Skeletal muscle satellite cell (primary cell): ENCODE results near the gene SLC12A3.

Experiments used
- H3K27me3 ChIP-seq: 2 replicates; pipeline ENCODE4 v1.7.0; 2013; ENCODE audit warnings: low read length; ENCODE audit not compliant: control insufficient read depth, insufficient read depth
- H3K36me3 ChIP-seq: 2 replicates; pipeline ENCODE4 v1.7.0; 2013; ENCODE audit warnings: mild to moderate bottlenecking, control low read depth, low read length; ENCODE audit not compliant: insufficient read depth
- H3K4me1 ChIP-seq: 2 replicates; pipeline ENCODE4 v1.7.0; 2013; ENCODE audit warnings: low read length; ENCODE audit not compliant: control insufficient read depth, insufficient read depth
- H3K4me2 ChIP-seq: 2 replicates; pipeline ENCODE4 v1.7.0; 2013; ENCODE audit warnings: mild to moderate bottlenecking, low read length
- H3K4me3 ChIP-seq: 2 replicates; pipeline ENCODE4 v1.7.0; 2013; ENCODE audit warnings: low read length
- H3K9ac ChIP-seq: 2 replicates; pipeline ENCODE4 v1.7.0; 2013; ENCODE audit warnings: mild to moderate bottlenecking, low read depth, low read length, moderate library complexity
- H3K9me3 ChIP-seq: replicated peaks from 2 replicates; pipeline ENCODE4 v1.7.0; 2013; ENCODE audit warnings: mild to moderate bottlenecking, control low read depth, low read length

SLC12A3 gene

DNA sequence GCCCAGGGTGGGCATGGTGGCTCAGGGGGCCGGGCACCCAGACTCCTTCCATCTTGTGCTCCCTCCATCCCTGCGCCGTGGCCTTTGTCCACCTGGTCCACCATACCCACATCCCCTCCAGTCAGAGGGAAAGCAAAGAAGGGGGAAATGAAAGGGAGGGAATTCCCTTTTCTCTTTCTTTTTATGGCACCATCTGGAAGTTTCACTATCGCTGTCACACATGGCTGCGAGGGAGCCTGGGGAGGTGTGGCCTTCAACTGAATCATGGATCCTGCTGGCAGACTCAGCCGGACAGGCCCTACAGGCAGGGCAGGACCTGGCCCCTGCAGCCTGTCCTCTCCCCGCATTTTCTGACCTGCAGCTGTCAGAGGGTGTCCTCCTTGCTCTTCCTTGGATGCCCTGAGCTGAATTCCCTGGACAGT lies 6.2 kb downstream of the SLC12A3 start:
- Histone ChIP-seq H3K4me2 (no peak overlapping the region), H3K9me3 (no peaks in the 10 kb centered on the region), H3K4me3 (no peak overlapping the region), H3K4me1 (no peaks in the 10 kb centered on the region), H3K36me3 (no peaks in the 10 kb centered on the region), H3K27me3 (no peaks in the 10 kb centered on the region), H3K9ac (no peak overlapping the region)

DNA sequence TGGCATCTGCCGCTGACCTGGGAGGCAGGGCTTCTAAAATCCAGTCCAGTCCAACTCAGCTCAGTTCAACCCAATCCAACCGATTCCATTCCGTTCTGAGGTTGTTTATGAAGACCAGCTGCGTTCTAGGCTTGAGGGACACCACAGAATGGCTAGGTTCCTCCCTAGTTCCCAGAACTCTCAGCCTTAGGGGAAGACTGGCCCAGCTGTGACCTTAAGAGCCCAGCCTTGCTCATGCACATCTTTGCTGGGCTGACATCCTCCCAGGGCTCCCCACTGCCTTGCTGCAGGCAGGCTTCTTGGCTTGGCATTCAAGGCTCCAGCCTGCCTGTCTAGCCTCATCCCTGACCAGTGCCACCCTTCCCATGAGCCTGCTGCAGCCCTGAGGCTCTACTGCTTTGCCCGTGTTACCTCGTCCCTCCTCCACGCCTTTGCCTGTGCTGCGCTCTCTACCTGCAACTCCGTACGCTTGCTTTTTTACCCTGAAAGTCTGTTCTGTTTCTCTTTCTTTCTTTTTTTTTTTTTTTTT lies 7.9 kb downstream of the SLC12A3 start:
- H3K36me3 ChIP-seq = no peaks in the 10 kb centered on the region
- no peaks in the 10 kb centered on the region for H3K27me3 ChIP-seq
- H3K4me2 ChIP-seq = no peak overlapping the region
- H3K4me1 ChIP-seq = no peaks in the 10 kb centered on the region
- H3K9ac ChIP-seq = no peak overlapping the region
- H3K9me3 ChIP-seq = no peaks in the 10 kb centered on the region
- no peak overlapping the region for H3K4me3 ChIP-seq

DNA sequence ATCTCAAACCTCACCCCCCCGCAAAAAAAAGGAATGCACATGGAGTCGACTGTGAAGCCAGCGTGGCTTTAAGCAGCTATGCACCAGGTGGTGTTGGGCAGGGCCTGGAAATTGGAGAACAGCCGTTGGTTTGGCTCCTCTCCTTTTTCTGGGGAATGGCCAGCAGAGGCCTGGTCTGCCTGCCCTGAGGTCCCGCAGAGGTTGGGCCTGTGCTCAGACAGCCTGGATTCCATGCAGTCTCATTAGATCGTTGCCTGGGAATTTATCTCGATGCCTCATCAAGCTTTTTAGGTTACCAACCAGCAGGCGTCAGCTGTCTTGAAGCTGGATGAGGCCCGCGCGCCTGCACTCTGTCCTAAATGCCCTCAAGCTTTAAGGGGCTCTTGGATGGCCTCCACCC lies 9.8 kb downstream of the SLC12A3 start:
- no peaks in the 10 kb centered on the region for H3K36me3 ChIP-seq
- H3K4me2 ChIP-seq = no peak overlapping the region
- H3K4me3 ChIP-seq = no peak overlapping the region
- no peaks in the 10 kb centered on the region for H3K9me3 ChIP-seq
- H3K4me1 ChIP-seq = no peaks in the 10 kb centered on the region
- H3K27me3 ChIP-seq = no peaks in the 10 kb centered on the region
- H3K9ac ChIP-seq = no peak overlapping the region

DNA sequence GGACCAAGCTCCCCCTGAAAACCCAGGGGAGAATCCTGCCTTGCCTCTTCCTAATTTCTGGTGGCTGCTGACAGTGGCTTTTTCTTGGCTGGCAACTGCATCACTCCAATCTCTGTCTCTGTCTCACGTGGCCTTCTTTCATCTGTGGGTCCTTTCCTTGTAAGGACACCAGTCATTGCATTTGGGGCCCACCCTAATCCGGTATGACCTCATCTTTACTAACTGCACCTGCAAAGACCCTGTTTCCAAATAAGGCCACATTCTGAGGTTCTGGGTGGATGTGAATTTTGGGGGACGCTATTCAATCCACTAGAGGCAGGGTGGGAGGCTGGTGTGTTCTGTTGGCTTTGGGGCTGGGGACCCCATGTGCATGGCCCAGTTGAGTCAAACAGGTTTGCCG lies 11.0 kb downstream of the SLC12A3 start:
- Histone ChIP-seq H3K4me2 (no peak overlapping the region), H3K27me3 (no peaks in the 10 kb centered on the region), H3K9ac (no peak overlapping the region), H3K9me3 (no peaks in the 10 kb centered on the region), H3K4me3 (no peak overlapping the region), H3K4me1 (no peaks in the 10 kb centered on the region), H3K36me3 (no peaks in the 10 kb centered on the region)

DNA sequence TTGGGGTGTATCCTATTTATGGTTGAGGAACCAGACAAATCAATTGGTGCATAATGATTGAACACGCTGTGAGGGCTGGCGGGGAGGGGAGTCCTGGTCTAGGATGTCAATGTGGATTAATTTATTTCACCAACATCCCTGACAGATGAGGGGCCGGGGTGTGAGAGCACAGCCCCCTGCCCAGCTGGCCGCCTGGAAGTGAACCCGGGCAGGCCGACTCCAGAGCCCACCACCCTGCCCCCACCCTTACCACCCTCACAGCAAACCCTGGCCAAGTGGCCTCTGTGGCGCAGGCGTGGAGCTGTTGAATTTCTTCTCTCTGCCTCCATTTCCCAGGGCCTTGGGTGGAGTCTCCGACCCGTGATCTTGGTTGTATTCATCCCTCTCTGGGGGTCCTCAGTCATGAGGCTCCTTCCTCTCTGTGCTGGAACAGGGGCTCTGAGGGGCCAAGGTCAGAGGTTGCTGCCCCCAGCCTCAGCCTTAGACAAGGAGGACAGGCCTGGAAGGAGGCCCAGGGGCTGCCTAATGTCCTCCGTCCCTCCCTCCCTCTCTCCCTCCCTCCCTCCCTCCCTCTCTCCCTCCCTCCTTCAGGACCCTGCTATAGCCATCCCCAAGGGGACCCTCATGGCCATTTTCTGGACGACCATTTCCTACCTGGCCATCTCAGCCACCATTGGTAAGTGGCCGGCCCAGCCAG lies 12.6 kb downstream of the SLC12A3 start:
- Histone ChIP-seq H3K4me1 (no peaks in the 10 kb centered on the region), H3K4me2 (no peak overlapping the region), H3K4me3 (no peak overlapping the region), H3K9ac (no peak overlapping the region), H3K9me3 (no peaks in the 10 kb centered on the region), H3K36me3 (no peaks in the 10 kb centered on the region), H3K27me3 (peaks cover 3% of the 10 kb centered on the region)

DNA sequence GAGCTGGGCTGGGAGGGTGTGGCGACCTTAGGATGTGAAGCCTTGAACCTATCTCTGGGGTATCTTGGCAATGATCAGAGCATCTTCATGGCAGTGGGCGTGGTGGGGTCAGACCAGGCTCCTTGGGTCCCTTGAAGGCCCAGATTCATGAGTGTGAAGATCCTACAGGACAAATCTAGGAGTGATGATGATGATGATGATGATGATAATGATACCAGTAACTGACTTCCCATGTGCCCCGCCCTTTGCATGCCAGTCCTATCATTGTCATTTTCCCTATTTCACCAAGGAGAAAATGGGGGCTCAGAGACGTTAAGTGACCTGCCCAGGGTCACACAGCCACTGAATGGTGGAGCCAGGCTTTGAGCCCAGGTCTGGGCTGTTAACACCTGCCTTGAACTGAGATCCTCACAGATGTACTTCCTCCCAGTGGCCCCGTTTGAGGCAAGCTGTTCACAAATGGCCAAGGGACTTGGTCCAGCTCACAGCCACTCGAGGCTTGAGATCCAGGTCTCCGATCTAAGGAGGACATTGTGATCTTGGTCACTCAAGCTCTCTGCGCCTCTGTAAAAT lies 13.4 kb downstream of the SLC12A3 start:
- Histone ChIP-seq H3K36me3 (no peaks in the 10 kb centered on the region), H3K4me1 (no peaks in the 10 kb centered on the region), H3K4me3 (no peak overlapping the region), H3K9ac (no peak overlapping the region), H3K27me3 (peaks cover 3% of the 10 kb centered on the region), H3K4me2 (no peak overlapping the region), H3K9me3 (no peaks in the 10 kb centered on the region)

DNA sequence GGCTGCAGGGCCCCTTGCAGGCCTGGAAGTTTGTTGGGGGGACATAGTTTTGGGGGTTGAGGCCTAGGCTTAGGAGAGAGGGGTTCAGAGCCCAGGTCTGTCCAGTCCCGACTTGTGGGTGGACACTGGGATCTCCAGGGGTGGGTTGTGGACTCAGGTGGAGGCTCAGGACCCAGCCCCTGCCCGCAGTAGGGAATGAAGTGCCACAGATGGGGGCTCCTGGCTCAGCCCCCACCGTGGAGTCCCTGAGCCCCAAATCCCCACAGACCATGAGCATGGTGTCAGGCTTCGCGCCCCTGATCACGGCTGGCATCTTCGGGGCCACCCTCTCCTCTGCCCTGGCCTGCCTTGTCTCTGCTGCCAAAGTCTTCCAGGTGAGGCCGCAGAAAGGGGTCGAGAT lies 14.3 kb downstream of the SLC12A3 start:
- Histone ChIP-seq H3K27me3 (peaks cover 3% of the 10 kb centered on the region), H3K4me3 (no peak overlapping the region), H3K9me3 (no peaks in the 10 kb centered on the region), H3K9ac (no peak overlapping the region), H3K4me2 (no peak overlapping the region), H3K4me1 (no peaks in the 10 kb centered on the region), H3K36me3 (no peaks in the 10 kb centered on the region)

DNA sequence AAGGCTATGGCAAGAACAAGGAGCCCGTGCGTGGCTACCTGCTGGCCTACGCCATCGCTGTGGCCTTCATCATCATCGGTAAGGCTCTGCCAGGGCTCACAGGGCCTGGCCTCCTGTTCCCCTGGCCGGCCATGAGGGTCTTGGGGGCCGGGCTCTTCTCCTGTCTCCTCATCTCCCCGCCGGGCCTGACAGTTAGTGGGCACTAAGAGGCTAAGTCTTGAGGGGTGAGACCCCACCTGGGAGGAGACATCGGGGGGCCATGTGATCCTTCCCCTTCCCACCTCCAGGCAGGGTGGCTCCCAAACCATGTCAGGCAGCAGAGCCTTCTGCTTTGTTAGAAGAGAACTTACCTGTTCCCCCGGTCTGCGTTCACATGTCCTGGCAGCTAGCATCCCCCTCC lies 15.2 kb downstream of the SLC12A3 start:
- H3K4me2 ChIP-seq = no peak overlapping the region

DNA sequence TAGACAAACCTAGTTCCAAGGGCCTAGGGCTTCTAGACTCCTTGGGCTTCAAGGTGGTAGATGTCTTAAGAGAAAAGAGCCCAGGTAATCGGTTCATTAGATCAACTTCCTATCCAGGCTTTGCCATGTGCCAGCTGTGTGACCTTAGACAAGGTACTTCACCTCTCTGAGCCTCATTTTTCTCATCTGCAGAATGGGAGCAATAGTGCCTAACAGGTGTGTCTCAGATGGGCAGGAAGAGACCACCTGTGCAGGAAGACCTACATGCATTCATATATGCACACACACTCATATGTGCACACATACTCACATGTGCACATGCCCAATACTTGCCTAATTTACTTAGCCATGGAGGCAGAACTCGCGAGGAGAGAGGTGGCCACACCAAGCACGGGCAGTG lies 15.7 kb downstream of the SLC12A3 start:
- no peak overlapping the region for H3K4me2 ChIP-seq
- no peaks in the 10 kb centered on the region for H3K36me3 ChIP-seq
- no peak overlapping the region for H3K9ac ChIP-seq
- no peaks in the 10 kb centered on the region for H3K9me3 ChIP-seq
- no peak overlapping the region for H3K4me3 ChIP-seq
- H3K27me3 ChIP-seq = peaks cover 3% of the 10 kb centered on the region
- H3K4me1 ChIP-seq = no peaks in the 10 kb centered on the region

More for the DNA sequence above, 15.2 kb downstream of the SLC12A3 start:
- Histone ChIP-seq H3K4me3 (no peak overlapping the region), H3K36me3 (no peaks in the 10 kb centered on the region), H3K4me1 (no peaks in the 10 kb centered on the region), H3K27me3 (peaks cover 3% of the 10 kb centered on the region), H3K9me3 (no peaks in the 10 kb centered on the region), H3K9ac (no peak overlapping the region)

DNA sequence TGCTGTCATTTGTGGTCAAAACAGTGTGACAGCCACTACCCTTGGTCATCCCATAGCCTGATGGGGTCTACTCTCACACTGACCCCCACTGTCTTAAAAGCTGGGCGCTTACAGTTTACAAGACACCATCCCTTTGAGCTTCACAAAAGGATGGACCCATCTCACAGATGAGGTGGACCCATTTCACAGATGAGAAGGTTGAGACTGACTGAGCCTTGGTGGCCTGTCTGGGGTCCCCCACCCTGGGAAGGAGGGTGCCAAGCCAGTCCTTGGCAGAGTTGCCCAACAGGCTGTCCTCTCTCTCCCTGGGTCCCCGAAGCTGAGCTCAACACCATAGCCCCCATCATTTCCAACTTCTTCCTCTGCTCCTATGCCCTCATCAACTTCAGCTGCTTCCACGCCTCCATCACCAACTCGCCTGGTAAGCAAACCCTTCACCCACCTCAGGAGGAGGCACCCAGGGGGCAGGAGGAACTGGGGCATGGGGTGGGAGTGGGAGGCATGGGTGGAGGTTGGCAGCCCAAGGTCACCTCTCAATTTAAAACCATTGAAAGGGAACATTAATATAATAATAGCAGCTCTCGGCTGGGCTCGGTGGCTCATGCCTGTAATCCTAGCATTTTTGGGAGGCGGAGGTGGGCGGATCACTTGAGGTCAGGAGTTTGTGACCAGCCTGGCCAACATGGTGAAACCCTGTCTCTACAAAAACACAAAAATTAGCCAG lies 17.2 kb downstream of the SLC12A3 start:
- no peak overlapping the region for H3K4me3 ChIP-seq
- peaks cover 6% of the 10 kb centered on the region for H3K27me3 ChIP-seq
- H3K9ac ChIP-seq = no peak overlapping the region
- H3K4me2 ChIP-seq = no peak overlapping the region
- H3K9me3 ChIP-seq = no peaks in the 10 kb centered on the region
- H3K4me1 ChIP-seq = no peaks in the 10 kb centered on the region
- H3K36me3 ChIP-seq = no peaks in the 10 kb centered on the region

DNA sequence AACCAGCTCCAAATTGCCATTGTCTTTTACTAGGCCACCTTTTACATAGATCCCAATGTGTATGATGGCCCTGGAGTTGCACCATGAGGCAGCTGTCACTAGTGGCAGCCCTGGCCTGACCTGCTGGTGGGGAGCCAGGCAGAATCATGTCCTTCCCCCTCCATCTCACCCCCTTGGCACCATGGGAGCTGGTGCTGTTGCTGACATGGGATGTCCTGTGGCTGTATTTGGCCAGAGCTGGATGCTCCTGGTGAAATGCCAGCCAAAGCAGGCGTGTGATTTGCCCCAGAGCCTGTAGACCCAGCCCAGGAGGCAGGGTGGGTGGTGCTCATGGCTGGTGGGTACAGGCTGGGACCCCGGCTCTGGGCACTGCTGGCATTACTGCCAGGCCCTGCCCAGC lies 18.6 kb downstream of the SLC12A3 start:
- Histone ChIP-seq H3K4me3 (no peak overlapping the region), H3K27me3 (peaks cover 6% of the 10 kb centered on the region), H3K36me3 (no peaks in the 10 kb centered on the region), H3K9ac (no peak overlapping the region), H3K4me1 (no peaks in the 10 kb centered on the region), H3K4me2 (no peak overlapping the region), H3K9me3 (no peaks in the 10 kb centered on the region)
